ENCODE measurements around the gene QSER1.

QSER1 gene

DNA sequence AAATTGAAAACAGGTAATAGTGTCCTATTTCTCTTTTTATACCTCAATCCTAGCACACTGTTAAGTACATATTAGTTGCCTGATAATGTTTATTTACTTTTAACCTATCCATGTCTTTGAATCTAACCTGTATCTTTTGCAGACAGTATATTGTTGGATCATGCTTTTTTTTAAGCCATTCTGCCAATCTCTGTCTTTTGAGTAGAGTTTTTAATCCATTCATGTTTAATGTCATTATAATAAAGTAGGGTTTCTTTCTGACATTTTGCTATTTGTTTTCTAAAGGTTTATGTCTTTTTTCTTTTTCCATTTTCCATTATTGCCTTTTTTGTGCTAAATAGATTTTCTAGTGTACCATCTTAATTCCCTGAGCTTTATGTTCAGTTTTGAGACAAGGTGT, 99.3 kb downstream of the QSER1 start:
- Histone ChIP-seq H3K9me3 (ENCODE audit: control insufficient read depth, insufficient read depth, low read length) (no peaks in the 10 kb centered on the region), H3K27ac (ENCODE audit: low read depth, low read length) (no peak overlapping the region), H3K27me3 (ENCODE audit: control insufficient read depth, insufficient read depth, low read length) (no peaks in the 10 kb centered on the region), H3K36me3 (ENCODE audit: control insufficient read depth, insufficient read depth, low read length) (no peaks in the 10 kb centered on the region), H3K4me1 (ENCODE audit: control insufficient read depth, insufficient read depth, low read length) (no peaks in the 10 kb centered on the region), H3K4me3 (ENCODE audit: low read depth, low read length) (no peak overlapping the region), H3K9ac (ENCODE audit: low read depth, low read length) (no peak overlapping the region)

DNA sequence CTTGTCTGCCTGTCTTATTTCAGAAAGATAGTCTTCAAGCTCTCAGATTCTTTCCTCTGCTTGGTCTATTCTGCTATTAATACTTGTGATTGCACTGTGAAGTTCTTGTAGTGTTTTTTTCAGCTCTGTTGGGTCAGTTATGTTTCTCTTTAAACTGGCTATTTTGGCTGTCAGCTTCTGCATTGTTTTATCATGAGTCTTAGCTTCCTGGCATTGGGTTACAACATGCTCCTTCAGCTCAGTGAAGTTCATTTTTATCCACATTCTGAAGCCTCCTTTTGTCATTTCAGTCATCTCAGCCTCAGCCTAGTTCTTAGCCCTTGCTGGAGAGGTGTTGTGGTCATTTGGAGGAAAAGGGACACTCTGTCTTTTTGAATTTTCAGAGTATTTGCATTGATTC, 107.6 kb downstream of the QSER1 start:
- no peaks in the 10 kb centered on the region for H3K9me3 ChIP-seq (ENCODE audit: control insufficient read depth, insufficient read depth, low read length)
- no peak overlapping the region for H3K27ac ChIP-seq (ENCODE audit: low read depth, low read length)
- H3K27me3 ChIP-seq (ENCODE audit: control insufficient read depth, insufficient read depth, low read length), result no peaks in the 10 kb centered on the region
- H3K4me3 ChIP-seq (ENCODE audit: low read depth, low read length), result no peak overlapping the region
- no peaks in the 10 kb centered on the region for H3K36me3 ChIP-seq (ENCODE audit: control insufficient read depth, insufficient read depth, low read length)
- no peak overlapping the region for H3K9ac ChIP-seq (ENCODE audit: low read depth, low read length)
- no peaks in the 10 kb centered on the region for H3K4me1 ChIP-seq (ENCODE audit: control insufficient read depth, insufficient read depth, low read length)

DNA sequence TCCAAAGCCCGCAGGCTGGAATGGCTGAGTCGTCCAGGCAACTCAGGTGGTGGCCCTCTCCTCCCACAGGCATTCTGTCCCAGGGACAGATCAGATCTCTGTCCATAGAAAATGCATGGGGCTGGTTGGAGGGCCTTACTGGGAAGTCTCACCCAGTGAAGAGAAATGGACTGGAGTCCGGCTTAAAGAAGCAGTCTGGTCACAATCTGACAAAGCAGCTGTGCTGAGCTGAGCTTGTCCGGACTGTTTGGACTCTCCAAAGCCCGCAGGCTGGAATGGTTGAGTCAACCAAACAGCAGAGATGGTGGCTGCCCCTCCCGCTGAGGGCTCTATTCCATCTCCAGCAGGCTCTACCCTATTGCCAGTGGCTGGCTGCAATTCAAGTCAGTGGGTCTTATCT, 108.7 kb downstream of the QSER1 start:
- H3K27me3 ChIP-seq (ENCODE audit: control insufficient read depth, insufficient read depth, low read length), result no peaks in the 10 kb centered on the region

GRCh38 chr11:33001751-33002542, 109.3 kb downstream of the QSER1 start:
- H3K27ac ChIP-seq (ENCODE audit: low read depth, low read length), result no peak overlapping the region

More for the DNA sequence above, 108.7 kb downstream of the QSER1 start:
- no peaks in the 10 kb centered on the region for H3K9me3 ChIP-seq (ENCODE audit: control insufficient read depth, insufficient read depth, low read length)
- H3K9ac ChIP-seq (ENCODE audit: low read depth, low read length), result no peak overlapping the region
- no peaks in the 10 kb centered on the region for H3K4me1 ChIP-seq (ENCODE audit: control insufficient read depth, insufficient read depth, low read length)
- no peaks in the 10 kb centered on the region for H3K36me3 ChIP-seq (ENCODE audit: control insufficient read depth, insufficient read depth, low read length)
- H3K4me3 ChIP-seq (ENCODE audit: low read depth, low read length), result no peak overlapping the region
- H3K27ac ChIP-seq (ENCODE audit: low read depth, low read length), result no peak overlapping the region

DNA sequence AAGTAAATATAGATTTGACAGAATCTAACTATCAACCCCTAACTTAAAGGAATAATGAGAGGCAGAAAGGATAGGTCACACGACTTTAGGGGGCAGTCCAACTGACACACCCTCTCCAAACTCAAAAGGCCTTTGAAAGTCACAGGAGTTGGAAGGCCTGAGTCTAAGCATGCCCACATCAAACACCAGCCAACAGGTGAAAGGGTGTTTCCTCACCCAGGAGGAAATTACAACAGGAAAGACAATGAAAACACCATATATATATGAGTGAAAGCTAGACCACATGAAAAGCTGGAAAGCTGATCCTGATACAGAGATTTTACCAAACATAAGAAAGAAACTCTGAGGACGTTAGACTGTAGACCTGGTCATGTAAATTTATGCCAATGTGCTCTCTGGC, 112.6 kb downstream of the QSER1 start:
- H3K4me3 ChIP-seq (ENCODE audit: low read depth, low read length), result no peak overlapping the region
- no peaks in the 10 kb centered on the region for H3K4me1 ChIP-seq (ENCODE audit: control insufficient read depth, insufficient read depth, low read length)
- no peak overlapping the region for H3K27ac ChIP-seq (ENCODE audit: low read depth, low read length)
- no peaks in the 10 kb centered on the region for H3K9me3 ChIP-seq (ENCODE audit: control insufficient read depth, insufficient read depth, low read length)
- no peak overlapping the region for H3K9ac ChIP-seq (ENCODE audit: low read depth, low read length)
- H3K27me3 ChIP-seq (ENCODE audit: control insufficient read depth, insufficient read depth, low read length), result no peaks in the 10 kb centered on the region
- H3K36me3 ChIP-seq (ENCODE audit: control insufficient read depth, insufficient read depth, low read length), result no peaks in the 10 kb centered on the region

More at GRCh38 chr11:33001751-33002542, 109.3 kb downstream of the QSER1 start:
- no peaks in the 10 kb centered on the region for H3K4me1 ChIP-seq (ENCODE audit: control insufficient read depth, insufficient read depth, low read length)
- H3K27me3 ChIP-seq (ENCODE audit: control insufficient read depth, insufficient read depth, low read length), result no peaks in the 10 kb centered on the region
- no peak overlapping the region for H3K9ac ChIP-seq (ENCODE audit: low read depth, low read length)
- no peaks in the 10 kb centered on the region for H3K36me3 ChIP-seq (ENCODE audit: control insufficient read depth, insufficient read depth, low read length)
- no peak overlapping the region for H3K4me3 ChIP-seq (ENCODE audit: low read depth, low read length)
- no peaks in the 10 kb centered on the region for H3K9me3 ChIP-seq (ENCODE audit: control insufficient read depth, insufficient read depth, low read length)

DNA sequence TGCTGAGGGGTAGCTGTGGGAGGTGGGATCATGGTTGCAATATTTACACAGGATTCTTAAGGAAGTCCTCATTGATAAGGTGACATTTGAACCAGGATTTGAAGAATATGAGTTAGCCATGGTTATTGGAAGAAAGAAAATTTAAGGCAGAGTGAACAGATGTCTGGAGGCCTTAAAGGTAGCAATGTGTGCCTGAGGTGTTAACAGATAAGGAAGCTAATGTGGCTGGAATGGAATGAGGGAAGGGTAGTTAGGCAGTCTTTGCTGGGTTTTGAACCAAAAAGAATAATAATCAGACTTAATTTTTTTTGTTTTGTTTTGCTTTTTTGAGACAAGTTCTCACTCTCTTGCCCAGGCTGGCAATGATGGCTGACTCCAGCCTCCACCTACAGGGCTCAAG, 113.4 kb downstream of the QSER1 start:
- no peaks in the 10 kb centered on the region for H3K36me3 ChIP-seq (ENCODE audit: control insufficient read depth, insufficient read depth, low read length)
- H3K27ac ChIP-seq (ENCODE audit: low read depth, low read length), result no peak overlapping the region
- no peaks in the 10 kb centered on the region for H3K9me3 ChIP-seq (ENCODE audit: control insufficient read depth, insufficient read depth, low read length)
- H3K4me1 ChIP-seq (ENCODE audit: control insufficient read depth, insufficient read depth, low read length), result no peaks in the 10 kb centered on the region
- H3K4me3 ChIP-seq (ENCODE audit: low read depth, low read length), result no peak overlapping the region
- no peaks in the 10 kb centered on the region for H3K27me3 ChIP-seq (ENCODE audit: control insufficient read depth, insufficient read depth, low read length)
- no peak overlapping the region for H3K9ac ChIP-seq (ENCODE audit: low read depth, low read length)

- no peak overlapping the region for H3K27ac ChIP-seq (ENCODE audit: low read depth, low read length)
- no peak overlapping the region for H3K4me3 ChIP-seq (ENCODE audit: low read depth, low read length)
- H3K9ac ChIP-seq (ENCODE audit: low read depth, low read length), result no peak overlapping the region
- no peaks in the 10 kb centered on the region for H3K36me3 ChIP-seq (ENCODE audit: control insufficient read depth, insufficient read depth, low read length)
- peaks cover 16% of the 10 kb centered on the region for H3K27me3 ChIP-seq (ENCODE audit: control insufficient read depth, insufficient read depth, low read length)
- H3K9me3 ChIP-seq (ENCODE audit: control insufficient read depth, insufficient read depth, low read length), result no peaks in the 10 kb centered on the region
- peaks cover 18% of the 10 kb centered on the region for H3K4me1 ChIP-seq (ENCODE audit: control insufficient read depth, insufficient read depth, low read length)
These were observed 121.1 kb downstream of the QSER1 start for GRCh38 chr11:33013755-33014154.

GRCh38 chr11:33015621-33016551, 123.3 kb downstream of the QSER1 start, which contains the start of gene DEPDC7:
TSS of gene DEPDC7 (plus strand) at chr11:33015878. CDS start at chr11:33015956, 78 bp downstream.
- H3K27me3 ChIP-seq (ENCODE audit: control insufficient read depth, insufficient read depth, low read length), result peaks cover 16% of the 10 kb centered on the region
- peak within 1 kb of the TSS; percentile 52 for H3K4me3 ChIP-seq (ENCODE audit: low read depth, low read length)
- peak within 1 kb of the TSS; percentile 15 for H3K27ac ChIP-seq (ENCODE audit: low read depth, low read length)
- no peak within 1 kb of the TSS; the same call in 1 of the 2 replicates for H3K9ac ChIP-seq (ENCODE audit: low read depth, low read length)
- peaks cover 18% of the 10 kb centered on the region for H3K4me1 ChIP-seq (ENCODE audit: control insufficient read depth, insufficient read depth, low read length)
- no peaks in the 10 kb centered on the region for H3K36me3 ChIP-seq (ENCODE audit: control insufficient read depth, insufficient read depth, low read length)
- no peaks in the 10 kb centered on the region for H3K9me3 ChIP-seq (ENCODE audit: control insufficient read depth, insufficient read depth, low read length)

- H3K4me3 ChIP-seq (ENCODE audit: low read depth, low read length), result peak overlapping the region; percentile 52
- H3K27me3 ChIP-seq (ENCODE audit: control insufficient read depth, insufficient read depth, low read length), result peaks cover 16% of the 10 kb centered on the region
- no peaks in the 10 kb centered on the region for H3K9me3 ChIP-seq (ENCODE audit: control insufficient read depth, insufficient read depth, low read length)
- no peaks in the 10 kb centered on the region for H3K36me3 ChIP-seq (ENCODE audit: control insufficient read depth, insufficient read depth, low read length)
- H3K4me1 ChIP-seq (ENCODE audit: control insufficient read depth, insufficient read depth, low read length), result peaks cover 18% of the 10 kb centered on the region
- no peak overlapping the region for H3K27ac ChIP-seq (ENCODE audit: low read depth, low read length)
- H3K9ac ChIP-seq (ENCODE audit: low read depth, low read length), result no peak overlapping the region
These were observed 124.0 kb downstream of the QSER1 start for GRCh38 chr11:33016654-33017053.

GRCh38 chr11:33017478-33017877, 124.9 kb downstream of the QSER1 start:
- Histone ChIP-seq H3K27me3 (ENCODE audit: control insufficient read depth, insufficient read depth, low read length) (peaks cover 16% of the 10 kb centered on the region), H3K27ac (ENCODE audit: low read depth, low read length) (no peak overlapping the region), H3K4me3 (ENCODE audit: low read depth, low read length) (no peak overlapping the region; the same call in 1 of the 2 replicates), H3K4me1 (ENCODE audit: control insufficient read depth, insufficient read depth, low read length) (peaks cover 18% of the 10 kb centered on the region), H3K36me3 (ENCODE audit: control insufficient read depth, insufficient read depth, low read length) (no peaks in the 10 kb centered on the region), H3K9ac (ENCODE audit: low read depth, low read length) (no peak overlapping the region), H3K9me3 (ENCODE audit: control insufficient read depth, insufficient read depth, low read length) (no peaks in the 10 kb centered on the region)

DNA sequence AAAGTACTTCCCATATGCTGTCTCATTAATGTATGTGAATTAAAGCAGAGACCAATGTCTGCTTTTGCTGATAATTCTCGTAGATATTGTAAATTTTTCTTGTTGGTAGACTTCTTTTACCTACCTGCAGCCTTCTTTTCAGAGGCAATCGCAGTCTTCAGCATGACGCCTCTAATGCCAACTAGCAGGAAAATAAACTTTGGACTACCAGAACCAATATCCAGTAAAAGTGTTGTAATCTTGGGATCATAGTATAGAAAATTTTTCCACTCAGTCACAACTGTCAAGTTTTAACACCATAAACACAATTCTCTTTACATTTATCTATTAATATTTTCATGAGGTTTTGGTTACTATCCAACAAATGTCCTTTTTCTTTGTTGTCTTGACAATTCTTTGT, 125.4 kb downstream of the QSER1 start:
- no peaks in the 10 kb centered on the region for H3K36me3 ChIP-seq (ENCODE audit: control insufficient read depth, insufficient read depth, low read length)
- H3K4me3 ChIP-seq (ENCODE audit: low read depth, low read length), result no peak overlapping the region
- H3K27ac ChIP-seq (ENCODE audit: low read depth, low read length), result no peak overlapping the region
- no peaks in the 10 kb centered on the region for H3K9me3 ChIP-seq (ENCODE audit: control insufficient read depth, insufficient read depth, low read length)
- peaks cover 16% of the 10 kb centered on the region for H3K27me3 ChIP-seq (ENCODE audit: control insufficient read depth, insufficient read depth, low read length)
- no peak overlapping the region for H3K9ac ChIP-seq (ENCODE audit: low read depth, low read length)
- H3K4me1 ChIP-seq (ENCODE audit: control insufficient read depth, insufficient read depth, low read length), result peaks cover 18% of the 10 kb centered on the region

Measured in HUES48 (cell line).